ENCODE measurements around the gene TNNT1. TPM values are rescaled to one million over a fixed set of nuclear protein-coding genes. Genes with fewer than 3 reads are reported as not detected.

Gene TNNT1
- total RNA-seq, 6 donors from 2014 or later, result 1.3 to 31.2 (median 2.4) TPM; not detected in 1

DNA sequence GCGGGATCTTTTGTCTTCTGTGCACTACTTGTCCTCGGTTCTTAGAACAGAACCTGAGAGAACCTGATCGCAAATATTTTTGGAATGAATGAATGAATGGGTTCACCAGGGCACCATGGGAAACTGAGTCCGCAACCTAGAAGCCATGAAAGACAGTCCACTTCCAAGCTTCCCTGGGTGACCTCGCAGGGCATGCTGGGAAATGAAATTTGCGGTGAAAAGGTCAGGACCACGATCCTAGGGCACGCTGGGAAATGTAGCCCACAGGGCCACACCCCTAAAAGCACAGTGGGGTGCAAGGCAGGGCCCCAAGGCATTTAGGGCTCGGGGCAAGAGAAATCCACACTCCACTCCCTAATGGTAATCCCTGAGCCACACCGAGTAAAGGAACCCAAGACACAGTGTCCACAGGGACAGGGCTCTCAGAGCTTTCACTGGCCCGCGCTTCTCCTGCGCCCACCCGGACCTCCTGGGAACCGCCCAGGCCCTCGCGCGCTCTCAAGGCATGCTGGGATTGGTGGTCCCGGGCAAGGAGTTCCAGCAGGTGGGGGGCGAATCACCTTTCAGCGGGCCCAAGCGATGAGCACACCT, 30.5 kb downstream of the TNNT1 start:
- H3K4me1 ChIP-seq, result peaks cover 26 to 45% (median 41%) of the 10 kb centered on the region in 4 donors
- no peaks in the 10 kb centered on the region for H3K36me3 ChIP-seq
- ATAC-seq (ENCODE audit: low FRiP score in 2 of 2) (peak in 1 of 2 donors; percentile 38), DNase-seq (peak; percentile 41 to 79)
- 12 to 26% methylated on average over 9 to 22 of the region's 22 CpGs for WGBS, 2 donors
- no peaks in the 10 kb centered on the region for H3K9me3 ChIP-seq
- H3K4me3 ChIP-seq, result peak overlapping the region in 3 of 4 donors; percentile 93 to 99 (median 96)
- H3K27me3 ChIP-seq, result no peaks in the 10 kb centered on the region
- peak overlapping the region; percentile 75 to 92 (median 89) for H3K27ac ChIP-seq
- TF ChIP-seq, protein P1, sequence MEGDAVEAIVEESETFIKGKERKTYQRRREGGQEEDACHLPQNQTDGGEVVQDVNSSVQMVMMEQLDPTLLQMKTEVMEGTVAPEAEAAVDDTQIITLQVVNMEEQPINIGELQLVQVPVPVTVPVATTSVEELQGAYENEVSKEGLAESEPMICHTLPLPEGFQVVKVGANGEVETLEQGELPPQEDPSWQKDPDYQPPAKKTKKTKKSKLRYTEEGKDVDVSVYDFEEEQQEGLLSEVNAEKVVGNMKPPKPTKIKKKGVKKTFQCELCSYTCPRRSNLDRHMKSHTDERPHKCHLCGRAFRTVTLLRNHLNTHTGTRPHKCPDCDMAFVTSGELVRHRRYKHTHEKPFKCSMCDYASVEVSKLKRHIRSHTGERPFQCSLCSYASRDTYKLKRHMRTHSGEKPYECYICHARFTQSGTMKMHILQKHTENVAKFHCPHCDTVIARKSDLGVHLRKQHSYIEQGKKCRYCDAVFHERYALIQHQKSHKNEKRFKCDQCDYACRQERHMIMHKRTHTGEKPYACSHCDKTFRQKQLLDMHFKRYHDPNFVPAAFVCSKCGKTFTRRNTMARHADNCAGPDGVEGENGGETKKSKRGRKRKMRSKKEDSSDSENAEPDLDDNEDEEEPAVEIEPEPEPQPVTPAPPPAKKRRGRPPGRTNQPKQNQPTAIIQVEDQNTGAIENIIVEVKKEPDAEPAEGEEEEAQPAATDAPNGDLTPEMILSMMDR (IDR thresholded peaks at IDR 0.05), result no peak
- TF ChIP-seq EP300 (IDR thresholded peaks at IDR 0.05) (no peak), POLR2AphosphoS5 (IDR thresholded peaks at IDR 0.05) (peak in 1 of 2 donors; percentile 5), POLR2A (IDR thresholded peaks at IDR 0.05) (no peak)

DNA sequence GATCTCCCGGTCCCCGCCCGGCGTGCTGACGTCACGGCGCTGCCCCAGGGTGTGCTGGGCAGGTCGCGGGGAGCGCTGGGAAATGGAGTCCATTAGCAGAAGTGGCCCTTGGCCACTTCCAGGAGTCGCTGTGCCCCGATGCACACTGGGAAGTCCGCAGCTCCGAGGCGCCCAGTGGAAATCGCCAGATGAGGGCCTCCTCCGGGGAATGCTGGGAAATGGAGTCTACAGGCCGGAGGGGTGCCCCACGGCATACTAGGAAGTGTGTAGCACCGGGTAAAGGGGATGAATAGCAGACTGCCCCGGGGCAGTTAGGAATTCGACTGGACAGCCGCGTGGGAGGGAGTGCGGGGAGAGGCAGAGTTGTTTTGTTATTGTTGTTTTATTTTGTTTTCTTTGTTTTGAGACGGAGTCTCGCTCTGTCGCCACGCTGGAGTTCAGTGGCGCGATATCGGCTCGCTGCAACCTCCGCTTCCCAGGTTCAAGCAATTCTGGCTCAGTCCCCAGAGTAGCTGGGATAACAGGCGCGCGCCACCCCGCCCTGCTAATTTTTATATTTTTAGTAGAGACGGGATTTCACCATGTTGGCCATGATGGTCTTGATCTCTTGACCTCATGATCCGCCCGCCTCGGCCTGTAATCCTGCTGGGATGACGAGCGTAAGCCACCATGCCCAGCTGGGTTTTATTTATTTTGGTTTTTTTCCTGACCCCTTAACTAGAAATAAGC, 31.2 kb downstream of the TNNT1 start:
- peak overlapping the region; percentile 28 to 99 (median 94) for H3K4me3 ChIP-seq
- no peaks in the 10 kb centered on the region for H3K36me3 ChIP-seq
- peak in 1 of 4 donors; percentile 73 for TF ChIP-seq EP300 (IDR thresholded peaks at IDR 0.05)
- peak; percentile 86 to 91 for TF ChIP-seq POLR2AphosphoS5 (IDR thresholded peaks at IDR 0.05)
- TF ChIP-seq POLR2A (IDR thresholded peaks at IDR 0.05), result peak in 1 of 4 donors; percentile 52
- TF ChIP-seq, protein P1 (IDR thresholded peaks at IDR 0.05), result peak in 2 of 6 experiments; percentile 14 to 18
- DNase-seq, result peak; percentile 100
- peak overlapping the region; percentile 75 to 92 (median 89) for H3K27ac ChIP-seq
- peak; percentile 94 to 95 for ATAC-seq (ENCODE audit: low FRiP score in 2 of 2)
- WGBS, 2 donors, result 2 to 3% methylated on average over 29 to 32 of the region's 44 CpGs
- H3K9me3 ChIP-seq, result no peaks in the 10 kb centered on the region
- peaks cover 31 to 51% (median 47%) of the 10 kb centered on the region in 4 donors for H3K4me1 ChIP-seq
- no peaks in the 10 kb centered on the region for H3K27me3 ChIP-seq

DNA sequence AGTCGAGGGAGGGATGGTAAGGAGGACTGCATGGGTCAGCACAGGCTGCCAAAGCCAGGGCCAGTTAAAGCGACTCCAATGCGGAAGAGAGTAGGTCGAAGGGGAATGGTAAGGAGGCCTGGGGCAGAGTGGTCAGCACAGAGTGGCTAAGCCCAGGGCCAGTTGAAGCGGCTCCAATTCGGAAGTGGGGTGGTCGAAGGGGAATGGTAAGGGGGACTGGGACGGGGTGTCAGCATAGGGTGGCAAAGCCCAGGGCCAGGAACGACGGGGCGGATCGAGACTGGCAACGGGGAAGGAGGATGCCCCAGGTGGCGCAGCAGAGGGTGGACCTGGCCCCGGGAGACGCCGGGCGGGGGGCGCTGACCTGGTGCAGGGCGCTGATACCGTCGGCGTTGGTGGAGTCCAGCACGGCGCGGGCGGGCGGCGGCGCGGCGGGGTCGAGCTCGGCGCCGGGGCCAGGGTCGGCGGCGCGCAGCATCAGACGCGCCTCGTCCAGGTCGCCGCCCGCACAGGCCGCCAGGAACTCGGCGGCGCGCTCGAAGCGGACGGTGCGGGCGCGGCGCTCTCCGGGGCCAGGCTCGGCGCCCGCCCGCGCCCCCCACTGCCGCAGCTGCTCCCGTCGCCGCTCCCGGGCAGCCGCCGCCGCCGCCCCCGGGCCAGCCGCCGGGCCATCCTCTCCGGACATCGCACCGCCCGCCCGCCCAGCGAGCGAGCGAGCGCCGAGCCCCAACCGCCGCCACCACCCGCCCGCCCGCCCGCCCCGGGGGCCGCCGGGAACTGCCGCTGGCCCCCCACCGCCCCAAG, 31.9 kb downstream of the TNNT1 start, which contains the start of gene PPP1R12C:
Gene PPP1R12C, minus strand, starts transcription at position 779 of the 804 bp plus-strand sequence. Its CDS starts 94 bp downstream, at position 685.
- H3K36me3 ChIP-seq, result peaks cover 0 to 7% (median 6%) of the 10 kb centered on the region in 4 donors
- no peak for TF ChIP-seq POLR2AphosphoS5 (IDR thresholded peaks at IDR 0.05)
- TF ChIP-seq, protein P1 (IDR thresholded peaks at IDR 0.05), result no peak
- no peak for TF ChIP-seq EP300 (IDR thresholded peaks at IDR 0.05)
- TF ChIP-seq POLR2A (IDR thresholded peaks at IDR 0.05), result no peak
- peak within 1 kb of the TSS; percentile 88 to 92 (median 90) for H3K27ac ChIP-seq
- peak within 1 kb of the TSS; percentile 93 to 99 (median 95) for H3K4me3 ChIP-seq
- H3K27me3 ChIP-seq, result no peaks in the 10 kb centered on the region
- peak in 1 of 2 donors; percentile 29 for DNase-seq
- H3K4me1 ChIP-seq, result peaks cover 31 to 56% (median 50%) of the 10 kb centered on the region in 4 donors
- no peak for ATAC-seq (ENCODE audit: low FRiP score in 2 of 2)
- no peaks in the 10 kb centered on the region for H3K9me3 ChIP-seq
- 0% methylated on average over 14 to 27 of the region's 97 CpGs for WGBS, 2 donors

DNA sequence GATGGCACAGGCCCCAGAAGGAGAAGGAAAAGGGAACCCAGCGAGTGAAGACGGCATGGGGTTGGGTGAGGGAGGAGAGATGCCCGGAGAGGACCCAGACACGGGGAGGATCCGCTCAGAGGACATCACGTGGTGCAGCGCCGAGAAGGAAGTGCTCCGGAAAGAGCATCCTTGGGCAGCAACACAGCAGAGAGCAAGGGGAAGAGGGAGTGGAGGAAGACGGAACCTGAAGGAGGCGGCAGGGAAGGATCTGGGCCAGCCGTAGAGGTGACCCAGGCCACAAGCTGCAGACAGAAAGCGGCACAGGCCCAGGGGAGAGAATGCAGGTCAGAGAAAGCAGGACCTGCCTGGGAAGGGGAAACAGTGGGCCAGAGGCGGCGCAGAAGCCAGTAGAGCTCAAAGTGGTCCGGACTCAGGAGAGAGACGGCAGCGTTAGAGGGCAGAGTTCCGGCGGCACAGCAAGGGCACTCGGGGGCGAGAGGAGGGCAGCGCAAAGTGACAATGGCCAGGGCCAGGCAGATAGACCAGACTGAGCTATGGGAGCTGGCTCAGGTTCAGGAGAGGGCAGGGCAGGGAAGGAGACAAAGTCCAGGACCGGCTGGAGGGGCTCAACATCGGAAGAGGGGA, 32.7 kb downstream of the TNNT1 start:
- peak; percentile 44 to 68 for ATAC-seq (ENCODE audit: low FRiP score in 2 of 2)
- 2% methylated on average over 24 to 25 of the region's 25 CpGs for WGBS, 2 donors
- peak; percentile 67 to 78 for DNase-seq
- peak overlapping the region; percentile 88 to 92 (median 90) for H3K27ac ChIP-seq
- TF ChIP-seq POLR2A (IDR thresholded peaks at IDR 0.05), result peak in 3 of 4 donors; percentile 19 to 41 (median 31)
- peak in 1 of 2 donors; percentile 22 for TF ChIP-seq POLR2AphosphoS5 (IDR thresholded peaks at IDR 0.05)
- TF ChIP-seq, protein P1 (IDR thresholded peaks at IDR 0.05), result no peak
- H3K4me3 ChIP-seq, result peak overlapping the region; percentile 93 to 99 (median 95)
- no peaks in the 10 kb centered on the region for H3K9me3 ChIP-seq
- H3K27me3 ChIP-seq, result no peaks in the 10 kb centered on the region
- H3K36me3 ChIP-seq, result peaks cover 0 to 14% (median 11%) of the 10 kb centered on the region in 4 donors
- H3K4me1 ChIP-seq, result peaks cover 31 to 56% (median 50%) of the 10 kb centered on the region in 4 donors

Measured in upper lobe of left lung (tissue), 6 donors.